Sigmoid colon (tissue), 7 donors: Measurements from ENCODE around the gene ECHS1. TPM values are rescaled to one million over a fixed set of nuclear protein-coding genes. Genes with fewer than 3 reads are reported as not detected.

ENCODE experiments used
- DNase-seq: peaks from one replicate; pipeline ENCODE4 v3.0.0-alpha.2; 2019
- H3K27ac ChIP-seq, 4 donors: fragments of 200-600 bp; sonication (generic); one replicate each; pipeline ENCODE4 v1.5.1; 2016 to 2019; ENCODE audit warnings: mild to moderate bottlenecking in 1 of 4
- H3K27me3 ChIP-seq, 3 donors: fragments of 200-600 bp; sonication (generic); one replicate each; pipeline ENCODE4 v1.5.1; 2019; ENCODE audit warnings: mild to moderate bottlenecking in 1 of 3
- H3K36me3 ChIP-seq, 4 donors: fragments of 200-600 bp; sonication (generic); one replicate each; pipeline ENCODE4 v1.5.1; 2016 to 2019
- H3K4me1 ChIP-seq, 4 donors: fragments of 200-600 bp; sonication (generic); one replicate each; pipeline ENCODE4 v1.5.1; 2017 to 2019
- H3K4me3 ChIP-seq, 4 donors: fragments of 200-600 bp; sonication (generic); one replicate each; pipeline ENCODE4 v1.5.1; 2017 to 2019; ENCODE audit warnings: mild to moderate bottlenecking in 2 of 4, moderate library complexity in 1 of 4
- H3K9me3 ChIP-seq, 4 donors: fragments of 200-600 bp in 3 of 4; sonication (generic) in 3 of 4; one replicate each; pipeline versions ENCODE4 v1.5.1 to v1.6.1; 2013 to 2019
- CTCF ChIP-seq, 4 experiments: fragments of 450-650 bp in 3 of 4; fragments of 200-600 bp in 1 of 4; IDR thresholded peaks; one replicate each; pipeline ENCODE4 v1.5.1; 2016 to 2019; ENCODE audit warnings: antibody characterized with exemption in 4 of 4, mild to moderate bottlenecking in 3 of 4, moderate library complexity in 2 of 4
- EP300 ChIP-seq, 4 donors: sonication (generic); formaldehyde crosslinking; IDR thresholded peaks; one replicate each; pipeline ENCODE4 v1.6.1; 2017; ENCODE audit warnings: antibody characterized with exemption in 4 of 4
- POLR2A ChIP-seq, 2 donors: fragments of 450-650 bp; IDR thresholded peaks; one replicate each; pipeline ENCODE4 v1.6.1; 2016; ENCODE audit warnings: antibody characterized with exemption in 2 of 2, mild to moderate bottlenecking in 2 of 2, moderate library complexity in 2 of 2
- POLR2AphosphoS5 ChIP-seq, 4 donors: sonication (generic); formaldehyde crosslinking; IDR thresholded peaks; one replicate each; pipeline ENCODE4 v1.6.1; 2017; ENCODE audit warnings: antibody characterized with exemption in 4 of 4
- WGBS, 2 donors: extraction: QIAGEN DNeasy Blood & Tissue Kit; methylation state at CpG; one replicate each; pipeline ENCODE4 v1.1.7; 2013; 5-methylcytosine and 5-hydroxymethylcytosine counted together
- intact Hi-C: fragments of 100-400 bp; cut with DNase I; formaldehyde crosslinking; loops from one replicate; pipeline ENCODE4 v1.15.1; 2023
- polyA plus RNA-seq, 3 donors: library from polyadenylated mRNA; stranded (reverse); fragments of 200-250 nt; gene quantifications; one replicate each; pipeline ENCODE4 v1.2.3, GENCODE V29; 2013
- total RNA-seq, 4 donors: library from RNA; depleted of rRNA; stranded (reverse); fragments of >200 nt; gene quantifications; one replicate each; pipeline ENCODE4 v1.1.0, GENCODE V29; 2016
- donor health status: healthy with polysubstance abuse.
- donor health status: Bipolar disorder and iron deficiency.
- donor health status: healthy.

Gene ECHS1
- total and polyA plus RNA-seq, 7 donors = 58.6 to 360 (median 87.0) TPM

GRCh38 chr10:133384071-133384470 is 10.9 kb upstream of the ECHS1 start:
- Histone ChIP-seq H3K27ac (no peak overlapping the region), H3K4me3 (no peak overlapping the region), H3K36me3 (peaks cover 0 to 26% (median 0%) of the 10 kb centered on the region in 4 donors), H3K4me1 (peaks cover 0 to 15% (median 9%) of the 10 kb centered on the region in 4 donors), H3K9me3 (no peaks in the 10 kb centered on the region), H3K27me3 (no peaks in the 10 kb centered on the region)
- WGBS, 2 donors = 93 to 96% methylated on average over 13 of the region's 13 CpGs
- no peak for TF ChIP-seq EP300 (IDR thresholded peaks at IDR 0.05)
- no peak for TF ChIP-seq POLR2A (IDR thresholded peaks at IDR 0.05)
- TF ChIP-seq POLR2AphosphoS5 (IDR thresholded peaks at IDR 0.05) = no peak
- no peak for TF ChIP-seq CTCF (IDR thresholded peaks at IDR 0.05)
- intact Hi-C loops = no loop called here
- no peak for DNase-seq

GRCh38 chr10:133383551-133383950 is 10.4 kb upstream of the ECHS1 start:
- TF ChIP-seq EP300 (IDR thresholded peaks at IDR 0.05) = no peak
- no peak for TF ChIP-seq CTCF (IDR thresholded peaks at IDR 0.05)
- TF ChIP-seq POLR2AphosphoS5 (IDR thresholded peaks at IDR 0.05) = no peak
- TF ChIP-seq POLR2A (IDR thresholded peaks at IDR 0.05) = no peak
- H3K36me3 ChIP-seq = peaks cover 0 to 26% (median 0%) of the 10 kb centered on the region in 4 donors
- no peak for DNase-seq
- no peak overlapping the region for H3K27ac ChIP-seq
- intact Hi-C loops = no loop called here
- no peaks in the 10 kb centered on the region for H3K27me3 ChIP-seq
- H3K4me1 ChIP-seq = peaks cover 0 to 15% (median 9%) of the 10 kb centered on the region in 4 donors
- WGBS, 2 donors = 95% methylated on average over 4 of the region's 4 CpGs
- H3K9me3 ChIP-seq = no peaks in the 10 kb centered on the region
- no peak overlapping the region for H3K4me3 ChIP-seq

GRCh38 chr10:133381036-133381435 is 7.9 kb upstream of the ECHS1 start:
- DNase-seq = no peak
- no peaks in the 10 kb centered on the region for H3K9me3 ChIP-seq
- 66 to 94% methylated on average over 8 of the region's 8 CpGs for WGBS, 2 donors
- no peak overlapping the region for H3K4me3 ChIP-seq
- H3K4me1 ChIP-seq = peaks cover 0 to 23% (median 17%) of the 10 kb centered on the region in 4 donors
- H3K27ac ChIP-seq = no peak overlapping the region
- TF ChIP-seq POLR2AphosphoS5 (IDR thresholded peaks at IDR 0.05) = no peak
- TF ChIP-seq EP300 (IDR thresholded peaks at IDR 0.05) = no peak
- TF ChIP-seq CTCF (IDR thresholded peaks at IDR 0.05) = no peak
- TF ChIP-seq POLR2A (IDR thresholded peaks at IDR 0.05) = no peak
- intact Hi-C loops = no loop called here
- no peaks in the 10 kb centered on the region for H3K27me3 ChIP-seq
- peaks cover 0 to 22% (median 0%) of the 10 kb centered on the region in 4 donors for H3K36me3 ChIP-seq

- Histone ChIP-seq H3K4me1 (peaks cover 0 to 23% (median 17%) of the 10 kb centered on the region in 4 donors), H3K27me3 (no peaks in the 10 kb centered on the region), H3K36me3 (peaks cover 0 to 22% (median 0%) of the 10 kb centered on the region in 4 donors), H3K27ac (peak overlapping the region; percentile 78 to 86 (median 82)), H3K4me3 (peak overlapping the region; percentile 61 to 98 (median 80)), H3K9me3 (no peaks in the 10 kb centered on the region)
- DNase-seq = no peak
- WGBS, 2 donors = 92% methylated on average over 36 of the region's 36 CpGs
- no peak for TF ChIP-seq CTCF (IDR thresholded peaks at IDR 0.05)
- TF ChIP-seq EP300 (IDR thresholded peaks at IDR 0.05) = no peak
- no peak for TF ChIP-seq POLR2AphosphoS5 (IDR thresholded peaks at IDR 0.05)
- no peak for TF ChIP-seq POLR2A (IDR thresholded peaks at IDR 0.05)
- intact Hi-C loops = loop anchor here (2.0 to 5.0 kb wide), 3 partner anchors 13 to 118 kb away; no protein-coding TSS in a partner anchor
Observed at GRCh38 chr10:133379801-133380666, 6.9 kb upstream of the ECHS1 start.
